GM13976 (cell line): ENCODE measurements around the gene RECK.

Experiments
- DNase-seq: peaks from one replicate; pipeline ENCODE4 v3.0.0; 2012; ENCODE audit warnings: low spot score
- in situ Hi-C: fragments of 300-500 bp; cut with MboI; formaldehyde crosslinking; loops from one replicate; pipeline ENCODE4 v1.12.0; 2022; ENCODE audit warnings: low sequenced_read_pairs, mixed read lengths, inconsistent platforms; ENCODE audit not compliant: unreplicated experiment
- TF ChIP-seq, protein P1 (sequence below): IDR thresholded peaks from 2 replicates; pipeline ENCODE4 v1.5.1; 2012; ENCODE audit warnings: borderline replicate concordance, mild to moderate bottlenecking; ENCODE audit not compliant: insufficient read depth; ENCODE audit errors: extremely low read depth, missing control alignments, control extremely low read depth

Gene RECK

DNA sequence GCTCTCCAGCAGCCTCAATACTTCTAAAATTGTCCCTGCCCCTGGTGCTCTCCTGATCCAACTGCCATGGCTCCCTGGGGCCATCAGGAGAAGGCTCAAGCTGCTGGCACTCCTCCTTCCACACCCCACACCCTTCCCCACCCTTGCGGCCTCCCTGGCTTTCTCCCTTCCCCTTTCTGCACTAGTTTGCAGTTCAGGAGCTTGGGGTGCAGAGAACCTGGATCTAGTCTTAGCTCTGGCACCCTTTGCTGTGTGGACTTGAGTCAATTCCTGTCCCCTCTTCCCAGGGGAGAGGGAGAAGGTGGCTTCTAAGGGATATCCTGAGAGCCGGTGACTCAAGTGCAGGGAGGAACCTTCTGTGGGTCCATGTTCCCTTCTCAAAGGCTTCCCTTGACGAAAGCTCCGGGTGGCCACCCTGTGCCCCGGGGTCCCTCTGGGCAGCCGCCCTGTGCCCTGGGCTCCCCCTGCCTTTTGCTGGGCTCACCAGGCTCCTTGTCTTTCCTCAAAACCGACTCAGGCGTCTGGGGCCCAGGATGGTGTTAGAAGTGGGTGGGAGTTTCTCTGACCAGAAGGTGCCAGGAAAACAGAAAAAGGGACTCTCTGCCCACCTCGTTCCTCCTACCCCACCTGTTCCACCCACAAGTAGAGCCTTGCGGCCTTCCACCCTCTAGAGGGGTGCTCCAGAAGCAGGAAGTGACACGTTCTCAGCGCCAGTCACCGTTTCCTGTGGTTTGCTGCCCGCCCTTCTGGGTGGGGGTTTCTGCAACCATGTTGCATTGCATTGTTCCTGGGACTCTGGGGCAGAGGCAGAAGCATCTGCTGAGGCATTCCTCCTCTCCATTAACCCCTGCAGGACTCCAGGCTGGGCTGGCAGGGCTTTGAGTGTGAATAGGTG is 114.8 kb downstream of the RECK start:
- TF ChIP-seq, protein P1, sequence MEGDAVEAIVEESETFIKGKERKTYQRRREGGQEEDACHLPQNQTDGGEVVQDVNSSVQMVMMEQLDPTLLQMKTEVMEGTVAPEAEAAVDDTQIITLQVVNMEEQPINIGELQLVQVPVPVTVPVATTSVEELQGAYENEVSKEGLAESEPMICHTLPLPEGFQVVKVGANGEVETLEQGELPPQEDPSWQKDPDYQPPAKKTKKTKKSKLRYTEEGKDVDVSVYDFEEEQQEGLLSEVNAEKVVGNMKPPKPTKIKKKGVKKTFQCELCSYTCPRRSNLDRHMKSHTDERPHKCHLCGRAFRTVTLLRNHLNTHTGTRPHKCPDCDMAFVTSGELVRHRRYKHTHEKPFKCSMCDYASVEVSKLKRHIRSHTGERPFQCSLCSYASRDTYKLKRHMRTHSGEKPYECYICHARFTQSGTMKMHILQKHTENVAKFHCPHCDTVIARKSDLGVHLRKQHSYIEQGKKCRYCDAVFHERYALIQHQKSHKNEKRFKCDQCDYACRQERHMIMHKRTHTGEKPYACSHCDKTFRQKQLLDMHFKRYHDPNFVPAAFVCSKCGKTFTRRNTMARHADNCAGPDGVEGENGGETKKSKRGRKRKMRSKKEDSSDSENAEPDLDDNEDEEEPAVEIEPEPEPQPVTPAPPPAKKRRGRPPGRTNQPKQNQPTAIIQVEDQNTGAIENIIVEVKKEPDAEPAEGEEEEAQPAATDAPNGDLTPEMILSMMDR = no peak
- peak; percentile 80 for DNase-seq

DNA sequence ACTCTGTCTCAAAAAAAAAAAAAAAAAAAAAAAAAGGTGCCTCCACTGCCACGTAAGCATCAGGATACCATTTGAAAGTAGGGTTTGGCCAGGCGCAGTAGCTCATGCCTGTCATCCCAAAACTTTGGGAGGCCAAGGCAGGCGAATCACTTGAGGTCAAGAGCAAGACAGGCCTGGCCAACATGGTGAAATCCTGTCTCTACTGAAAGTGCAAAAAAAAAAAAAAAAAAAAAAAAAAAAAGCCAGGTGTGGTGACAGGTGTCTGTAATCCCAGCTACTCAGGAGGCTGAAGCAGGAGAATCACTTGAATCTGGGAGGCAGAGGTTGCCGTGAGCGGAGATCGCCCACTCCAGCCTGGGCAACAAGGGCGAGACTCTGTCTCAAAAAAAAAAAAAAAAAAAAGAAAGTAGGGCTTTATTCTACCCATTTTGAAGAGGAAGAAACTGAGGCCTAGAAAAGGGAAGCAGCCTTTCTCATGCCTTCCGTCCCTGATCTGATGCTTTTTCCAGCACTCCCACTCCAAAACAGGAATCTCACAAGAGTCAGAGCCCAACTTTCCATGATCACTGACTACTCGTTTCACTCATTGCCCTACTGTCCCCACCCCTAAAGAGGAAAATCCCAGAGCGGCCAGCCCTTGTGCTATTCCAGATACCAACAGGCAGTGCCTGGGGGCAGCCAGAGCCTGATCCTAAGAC is 116.2 kb downstream of the RECK start:
- TF ChIP-seq, protein P1 = no peak
- in situ Hi-C loops = no loop called here
- no peak for DNase-seq

More for the DNA sequence above, 114.8 kb downstream of the RECK start:
- in situ Hi-C loops = no loop called here

DNA sequence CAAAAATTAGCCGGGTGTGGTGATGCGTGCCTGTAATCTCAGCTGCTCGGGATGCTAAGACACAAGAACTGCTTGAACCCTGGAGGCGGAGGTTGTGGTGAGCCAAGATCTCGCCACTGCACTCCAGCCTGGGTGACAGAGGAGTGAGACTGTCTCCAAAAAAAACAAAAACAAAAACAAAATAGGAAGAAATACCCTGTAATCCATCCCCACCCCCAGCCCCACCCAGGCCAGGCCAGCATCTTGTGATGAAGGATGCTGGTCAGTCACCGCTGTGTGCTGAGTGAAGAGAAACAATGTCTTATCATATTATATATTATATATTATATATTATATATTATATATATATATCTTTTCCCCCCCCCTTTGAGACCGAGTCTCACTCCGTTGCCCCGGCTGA is 117.0 kb downstream of the RECK start:
- TF ChIP-seq, protein P1 = no peak
- no peak for DNase-seq
- in situ Hi-C loops = no loop called here

DNA sequence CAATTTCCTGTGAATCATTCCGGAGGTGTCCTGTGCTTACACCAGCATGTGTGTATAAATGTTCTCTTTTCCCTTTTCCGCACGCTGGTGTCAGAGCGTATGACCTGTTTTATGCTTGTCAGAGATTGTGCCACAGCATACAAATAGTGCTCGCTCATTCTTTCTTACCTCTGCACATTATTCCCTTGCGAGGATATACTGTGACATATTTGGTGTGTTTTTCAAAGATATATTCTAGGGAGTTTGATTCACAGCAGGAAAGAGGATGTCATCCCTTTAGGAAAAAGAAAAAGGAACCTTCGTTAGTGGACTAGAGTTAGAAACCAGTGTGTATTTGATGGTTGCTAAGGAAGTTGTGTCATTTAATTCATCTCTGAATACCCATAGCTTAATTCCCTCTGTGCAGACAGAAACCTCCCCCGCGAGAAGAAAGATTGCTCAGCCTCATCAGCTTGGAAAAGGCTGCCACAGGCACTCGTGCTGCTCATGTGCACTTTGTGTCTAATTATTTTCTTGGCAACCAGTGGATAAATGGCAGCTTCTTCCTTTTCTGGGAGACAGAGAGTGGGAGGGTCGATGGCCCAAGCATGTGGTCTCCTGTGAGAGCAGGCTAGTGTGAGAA is 117.7 kb downstream of the RECK start:
- TF ChIP-seq, protein P1 = no peak
- no peak for DNase-seq
- in situ Hi-C loops = no loop called here

DNA sequence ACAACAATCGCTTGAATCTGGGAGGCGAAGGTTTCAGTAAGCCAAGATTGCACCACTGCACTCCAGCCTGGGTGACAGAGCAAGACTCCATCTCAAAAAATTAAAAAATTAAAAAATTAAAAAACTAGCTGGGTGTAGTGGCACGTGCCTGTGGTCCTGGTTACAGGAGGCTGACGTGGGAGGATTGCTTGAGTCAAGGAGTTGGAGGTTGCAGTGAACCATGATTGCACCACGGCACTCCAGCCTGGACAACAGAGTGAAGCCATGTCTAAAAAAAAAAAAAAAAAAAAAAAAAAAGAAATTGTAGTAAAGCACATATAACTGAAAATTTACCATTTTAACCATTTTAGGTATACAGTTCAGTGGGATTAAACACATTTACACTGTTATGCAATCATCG is 119.4 kb downstream of the RECK start:
- no peak for DNase-seq
- TF ChIP-seq, protein P1 = no peak
- in situ Hi-C loops = no loop called here

DNA sequence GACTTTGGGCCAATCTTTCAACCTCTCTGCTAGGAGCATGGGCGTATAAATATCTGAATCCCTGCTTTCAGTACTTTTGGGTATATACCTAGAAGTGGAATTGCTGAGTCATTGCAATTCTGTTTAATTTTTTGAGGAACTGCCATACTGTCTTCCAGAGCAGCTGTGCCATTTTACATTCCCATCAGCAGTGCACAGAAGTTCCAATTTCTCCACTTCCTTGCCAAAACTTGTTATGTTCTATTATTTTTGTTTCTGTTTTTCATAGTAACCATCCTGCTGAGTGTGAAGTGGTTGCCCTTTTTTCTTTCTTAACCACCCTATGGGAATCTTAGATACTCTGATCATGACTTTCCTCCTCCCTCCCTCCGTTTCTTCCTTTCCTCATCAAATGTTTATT is 121.4 kb downstream of the RECK start:
- in situ Hi-C loops = no loop called here
- TF ChIP-seq, protein P1 = no peak
- DNase-seq = no peak
